Gastroesophageal sphincter (tissue), 4 donors: ENCODE data around the gene SAMD1. TPM values are rescaled to one million over a fixed set of nuclear protein-coding genes. Genes with fewer than 3 reads are reported as not detected.
A peak's percentile ranks its signal among the peaks of the same experiment; 100 is the strongest.

Source experiments
- ATAC-seq: fragments of 150-250 bp; one replicate; pipeline ENCODE4 v1.9.1; 2016; ENCODE audit warnings: mild to moderate bottlenecking, moderate library complexity
- H3K27ac ChIP-seq, 4 donors: fragments of 200-600 bp; sonication (generic) in 3 of 4; 1 replicate in 3 of 4; 2 replicates in 1 of 4; pipeline ENCODE4 v1.5.1; 2016 to 2019
- H3K27me3 ChIP-seq: fragments of 200-600 bp; sonication (generic); one replicate; pipeline ENCODE4 v1.5.1; 2019
- H3K36me3 ChIP-seq, 2 donors: fragments of 200-600 bp; sonication (generic); one replicate each; pipeline ENCODE4 v1.5.1; 2019; ENCODE audit warnings: control low read depth in 1 of 2
- H3K4me1 ChIP-seq, 3 donors: fragments of 200-600 bp; sonication (generic); 1 replicate in 2 of 3; 2 replicates in 1 of 3; pipeline ENCODE4 v1.5.1; 2016 to 2019; ENCODE audit warnings: control low read depth in 2 of 3
- H3K4me3 ChIP-seq, 2 donors: fragments of 200-600 bp; sonication (generic); one replicate each; pipeline ENCODE4 v1.5.1; 2019; ENCODE audit warnings: mild to moderate bottlenecking in 1 of 2, moderate library complexity in 1 of 2
- H3K9me3 ChIP-seq, 3 donors: fragments of 200-600 bp; sonication (generic); one replicate each; pipeline ENCODE4 v1.5.1; 2017 to 2019; ENCODE audit warnings: control low read depth in 2 of 3
- CTCF ChIP-seq, 4 experiments: fragments of 200-600 bp in 2 of 4; fragments of 450-650 bp in 2 of 4; sonication (generic) in 1 of 4; IDR thresholded peaks; one replicate each; pipeline ENCODE4 v1.5.1; 2017 to 2019; ENCODE audit warnings: antibody characterized with exemption in 4 of 4, mild to moderate bottlenecking in 2 of 4, moderate library complexity in 2 of 4
- EP300 ChIP-seq: sonication (generic); formaldehyde crosslinking; IDR thresholded peaks from one replicate; pipeline ENCODE4 v1.6.1; 2017; ENCODE audit warnings: antibody characterized with exemption, mild to moderate bottlenecking
- POLR2A ChIP-seq, 2 donors: fragments of 450-650 bp; IDR thresholded peaks; one replicate each; pipeline ENCODE4 v1.6.1; 2017; ENCODE audit warnings: antibody characterized with exemption in 2 of 2, mild to moderate bottlenecking in 2 of 2, moderate library complexity in 1 of 2
- POLR2AphosphoS5 ChIP-seq: sonication (generic); formaldehyde crosslinking; IDR thresholded peaks from one replicate; pipeline ENCODE4 v1.6.1; 2017; ENCODE audit warnings: antibody characterized with exemption
- WGBS, 2 donors: methylation state at CpG; one replicate each; pipeline ENCODE4 v1.1.5; 2018; ENCODE audit warnings: low coverage in 1 of 2; 5-methylcytosine and 5-hydroxymethylcytosine counted together
- total RNA-seq, 4 donors: library from RNA; depleted of rRNA; stranded (reverse); fragments of >200 nt; gene quantifications; one replicate each; pipeline ENCODE4 v1.1.0, GENCODE V29; 2016

SAMD1 gene
- total RNA-seq, 4 donors from 2014 or later: 21.9 to 61.3 (median 41.3) TPM

DNA sequence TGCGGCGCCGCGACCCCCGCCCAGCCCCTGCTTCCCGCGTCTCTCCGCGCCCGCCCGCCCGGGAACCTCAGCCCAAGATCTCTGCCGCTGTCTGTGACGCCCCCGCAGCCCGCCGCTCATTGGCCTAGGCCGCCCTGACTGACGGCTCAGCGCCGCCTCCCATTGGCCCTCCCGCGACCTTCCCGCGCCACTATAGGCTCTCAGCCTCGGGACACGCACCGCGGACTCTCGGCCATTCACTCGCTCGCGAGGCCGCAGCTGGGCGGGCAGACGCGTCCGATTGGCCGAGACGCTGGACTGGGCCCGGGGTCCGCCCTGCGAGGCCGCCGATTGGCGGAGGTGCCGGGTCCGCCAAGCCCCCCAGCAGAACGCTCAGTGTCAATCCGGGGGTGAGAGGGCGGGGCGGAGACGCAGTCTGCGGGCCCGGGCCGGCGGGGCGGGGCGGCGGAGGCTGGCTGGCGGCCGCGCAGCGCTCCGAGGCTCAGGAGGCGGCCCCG is 27.2 kb upstream of the SAMD1 start, which contains the start of gene PRKACA:
PRKACA (minus strand) TSS at position 95 of the 497 bp plus-strand sequence. CDS start 215 bp downstream, outside the sequence.
- no peaks in the 10 kb centered on the region for H3K9me3 ChIP-seq
- H3K4me3 ChIP-seq: peak within 1 kb of the TSS; percentile 95 to 96
- no peaks in the 10 kb centered on the region for H3K27me3 ChIP-seq
- TF ChIP-seq EP300 (no peak), POLR2AphosphoS5 (peak; percentile 62), POLR2A (IDR thresholded peaks at IDR 0.05) (peak; percentile 48 to 49), CTCF (IDR thresholded peaks at IDR 0.05) (no peak)
- H3K36me3 ChIP-seq: no peaks in the 10 kb centered on the region
- no CpG with 5 or more reads among the region's 67 CpGs for WGBS, 2 donors
- peak within 1 kb of the TSS; percentile 85 to 100 (median 98) for H3K27ac ChIP-seq
- ATAC-seq: peak; percentile 93
- peaks cover 11 to 65% (median 47%) of the 10 kb centered on the region in 3 donors for H3K4me1 ChIP-seq

GRCh38 chr19:14116918-14117578 is 26.5 kb upstream of the SAMD1 start:
- H3K4me3 ChIP-seq: peak overlapping the region; percentile 95 to 96
- TF ChIP-seq POLR2AphosphoS5: no peak
- TF ChIP-seq POLR2A (IDR thresholded peaks at IDR 0.05): no peak
- no peak for TF ChIP-seq EP300
- no peak for TF ChIP-seq CTCF (IDR thresholded peaks at IDR 0.05)
- no peaks in the 10 kb centered on the region for H3K27me3 ChIP-seq
- peaks cover 11 to 72% (median 54%) of the 10 kb centered on the region in 3 donors for H3K4me1 ChIP-seq
- no peak for ATAC-seq
- no peaks in the 10 kb centered on the region for H3K9me3 ChIP-seq
- H3K27ac ChIP-seq: peak overlapping the region; percentile 85 to 99 (median 94)
- WGBS, 2 donors: 0 to 2% methylated on average over 7 to 11 of the region's 33 CpGs
- no peaks in the 10 kb centered on the region for H3K36me3 ChIP-seq

GRCh38 chr19:14116525-14116917 is 26.0 kb upstream of the SAMD1 start:
- no peaks in the 10 kb centered on the region for H3K9me3 ChIP-seq
- H3K4me1 ChIP-seq: peaks cover 11 to 77% (median 59%) of the 10 kb centered on the region in 3 donors
- 0 to 8% methylated on average over 3 of the region's 6 CpGs for WGBS, 2 donors
- H3K27ac ChIP-seq: peak overlapping the region; percentile 85 to 99 (median 94)
- TF ChIP-seq CTCF (IDR thresholded peaks at IDR 0.05) (no peak), EP300 (no peak), POLR2A (IDR thresholded peaks at IDR 0.05) (no peak), POLR2AphosphoS5 (no peak)
- no peak for ATAC-seq
- peak overlapping the region; percentile 95 to 96 for H3K4me3 ChIP-seq
- no peaks in the 10 kb centered on the region for H3K36me3 ChIP-seq
- H3K27me3 ChIP-seq: no peaks in the 10 kb centered on the region

GRCh38 chr19:14115756-14116155 is 25.2 kb upstream of the SAMD1 start:
- WGBS, 2 donors: 60 to 72% methylated on average over 2 to 4 of the region's 5 CpGs
- no peak for ATAC-seq
- Histone ChIP-seq H3K27ac (peak overlapping the region; percentile 85 to 99 (median 94)), H3K4me1 (peaks cover 11 to 85% (median 62%) of the 10 kb centered on the region in 3 donors), H3K27me3 (no peaks in the 10 kb centered on the region), H3K36me3 (no peaks in the 10 kb centered on the region), H3K4me3 (peak overlapping the region in 1 of 2 donors; percentile 96), H3K9me3 (no peaks in the 10 kb centered on the region)
- TF ChIP-seq EP300: no peak
- TF ChIP-seq POLR2AphosphoS5: no peak
- no peak for TF ChIP-seq CTCF (IDR thresholded peaks at IDR 0.05)
- TF ChIP-seq POLR2A (IDR thresholded peaks at IDR 0.05): no peak

DNA sequence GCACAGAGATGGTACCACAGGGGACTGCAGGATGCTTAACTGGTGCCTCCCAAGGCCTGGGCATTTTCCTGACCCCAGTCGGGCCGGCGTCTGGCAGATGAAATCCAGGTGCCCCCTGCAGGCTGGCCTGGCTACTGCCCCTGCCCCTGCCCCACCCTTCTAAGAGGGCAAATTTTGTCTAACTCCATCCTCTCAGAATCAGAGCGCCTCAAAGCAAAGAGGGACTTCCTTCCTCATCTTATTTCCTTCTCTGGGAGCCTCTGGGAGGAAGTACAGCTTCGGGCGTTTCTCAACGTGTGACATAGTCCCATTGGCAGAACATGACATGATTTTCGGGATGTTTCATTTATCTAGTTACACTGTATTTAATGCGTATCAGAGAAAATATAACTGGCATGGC is 24.3 kb upstream of the SAMD1 start:
- Histone ChIP-seq H3K4me1 (peaks cover 11 to 87% (median 62%) of the 10 kb centered on the region in 3 donors), H3K27me3 (no peaks in the 10 kb centered on the region), H3K4me3 (no peak overlapping the region), H3K9me3 (no peaks in the 10 kb centered on the region), H3K36me3 (no peaks in the 10 kb centered on the region), H3K27ac (peak overlapping the region; percentile 5 to 99 (median 92))
- ATAC-seq: no peak
- 34 to 48% methylated on average over 5 to 6 of the region's 9 CpGs for WGBS, 2 donors
- TF ChIP-seq POLR2A (IDR thresholded peaks at IDR 0.05) (no peak), POLR2AphosphoS5 (no peak), CTCF (IDR thresholded peaks at IDR 0.05) (peak in 3 of 4 experiments; percentile 55 to 81 (median 61)), EP300 (no peak)
